Smooth muscle cell (in vitro differentiated cells): Measurements from ENCODE around the gene MARCHF3. TPM values are rescaled to one million over a fixed set of nuclear protein-coding genes. Genes with fewer than 3 reads are reported as not detected.

Experiments used
- DNase-seq: peaks from one replicate; lab custom pipeline; 2025; ENCODE audit not compliant: unreplicated experiment; lab: John Stamatoyannopoulos, UW
- H2AFZ ChIP-seq: fragments of 200-600 bp; sonication (generic); 2 replicates; pipeline ENCODE4 v1.6.0; 2016; ENCODE audit warnings: antibody characterized with exemption, low read depth, mild to moderate bottlenecking
- H3F3A ChIP-seq: fragments of 200-600 bp; sonication (generic); 2 replicates; pipeline ENCODE4 v1.6.0; 2017; ENCODE audit warnings: antibody characterized with exemption, low read depth
- H3K27ac ChIP-seq: fragments of 200-600 bp; sonication (generic); 2 replicates; pipeline ENCODE4 v1.5.1; 2016; ENCODE audit warnings: low read depth, mild to moderate bottlenecking
- H3K27me3 ChIP-seq: fragments of 200-600 bp; sonication (generic); 2 replicates; pipeline ENCODE4 v1.6.1; 2016; ENCODE audit warnings: low read depth, mild to moderate bottlenecking
- H3K36me3 ChIP-seq: fragments of 200-600 bp; sonication (generic); 2 replicates; pipeline ENCODE4 v1.5.1; 2016; ENCODE audit warnings: low read depth
- H3K4me1 ChIP-seq: fragments of 200-600 bp; sonication (generic); 2 replicates; pipeline ENCODE4 v1.5.1; 2016; ENCODE audit warnings: low read depth
- H3K4me2 ChIP-seq: fragments of 200-600 bp; sonication (generic); 2 replicates; pipeline ENCODE4 v1.6.0; 2016; ENCODE audit warnings: mild to moderate bottlenecking
- H3K4me3 ChIP-seq: fragments of 200-600 bp; sonication (generic); 2 replicates; pipeline ENCODE4 v1.5.1; 2016; ENCODE audit warnings: mild to moderate bottlenecking
- H3K79me2 ChIP-seq: fragments of 200-600 bp; sonication (generic); 2 replicates; pipeline ENCODE4 v1.6.0; 2016; ENCODE audit warnings: low read depth, mild to moderate bottlenecking
- H3K9ac ChIP-seq: fragments of 200-600 bp; sonication (generic); 2 replicates; pipeline ENCODE4 v1.6.0; 2016; ENCODE audit warnings: low read depth
- H3K9me3 ChIP-seq: fragments of 200-600 bp; sonication (generic); replicated peaks from 2 replicates; pipeline ENCODE4 v1.5.1; 2016; ENCODE audit warnings: low read depth
- H4K20me1 ChIP-seq: fragments of 200-600 bp; sonication (generic); 2 replicates; pipeline ENCODE4 v1.6.0; 2016; ENCODE audit warnings: low read depth
- WGBS: methylation state at CpG from one replicate; pipeline ENCODE4 v1.1.7; 2016; ENCODE audit warnings: low lambda C conversion rate; 5-methylcytosine and 5-hydroxymethylcytosine counted together
- polyA plus RNA-seq: library from polyadenylated mRNA; unstranded; fragments of >200 nt; fragmentation: Nextera tagmentation; extraction: Ambion mirVana; gene quantifications from 2 replicates; pipeline ENCODE4 v1.2.1, GENCODE V29; 2016
- total RNA-seq: library from RNA; depleted of rRNA; stranded (reverse); fragments of >200 nt; gene quantifications from 2 replicates; pipeline ENCODE4 v1.2.3, GENCODE V29; 2014
- TF ChIP-seq, protein P1 (sequence below): fragments of 200-600 bp; sonication (generic); IDR thresholded peaks from 2 replicates; pipeline ENCODE4 v1.5.1; 2017; ENCODE audit warnings: borderline replicate concordance, mild to moderate bottlenecking, antibody characterized with exemption; ENCODE audit not compliant: insufficient read depth, poor library complexity, severe bottlenecking

The MARCHF3 gene
- total and polyA plus RNA-seq, 2 experiments from 2014 or later, result 17.8 to 30.8 TPM

DNA sequence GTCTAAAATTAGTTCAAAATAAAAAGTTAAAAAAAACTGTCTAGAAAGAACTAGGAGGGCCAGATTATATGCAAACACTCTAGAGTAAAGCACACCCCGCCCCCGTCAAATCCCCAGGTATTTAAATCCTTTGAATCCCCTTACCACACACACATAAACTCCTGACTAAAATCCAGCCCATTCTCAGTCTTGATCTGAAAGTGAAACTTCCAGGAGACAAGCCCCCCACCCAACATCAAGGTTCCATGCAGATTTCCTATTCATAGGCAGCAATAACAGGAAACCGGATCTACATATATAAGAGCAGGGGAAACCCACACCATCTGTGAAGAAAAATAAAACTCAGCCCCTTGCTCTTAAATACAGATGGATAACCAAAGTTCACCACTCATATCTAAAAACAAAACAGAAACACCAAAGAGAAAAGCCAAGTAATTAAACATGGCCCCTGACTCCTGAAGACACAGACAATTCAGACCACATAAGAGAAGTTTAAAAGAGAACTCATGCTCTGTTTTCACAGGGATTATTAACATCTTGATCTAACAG is 42.3 kb downstream of the MARCHF3 start:
- DNase-seq, result no peak
- Histone ChIP-seq H3K9ac (no peak overlapping the region), H3K4me3 (no peak overlapping the region), H3K27ac (no peak overlapping the region), H3K27me3 (no peaks in the 10 kb centered on the region), H3K36me3 (no peaks in the 10 kb centered on the region), H3K79me2 (peaks cover 4% of the 10 kb centered on the region), H3K4me1 (peaks cover 10% of the 10 kb centered on the region), H4K20me1 (peaks cover 7% of the 10 kb centered on the region), H3K4me2 (no peak overlapping the region), H3F3A (no peaks in the 10 kb centered on the region), H3K9me3 (no peaks in the 10 kb centered on the region), H2AFZ (no peak overlapping the region)
- WGBS, result 90% methylated on average over 3 of the region's 3 CpGs
- TF ChIP-seq, protein P1, sequence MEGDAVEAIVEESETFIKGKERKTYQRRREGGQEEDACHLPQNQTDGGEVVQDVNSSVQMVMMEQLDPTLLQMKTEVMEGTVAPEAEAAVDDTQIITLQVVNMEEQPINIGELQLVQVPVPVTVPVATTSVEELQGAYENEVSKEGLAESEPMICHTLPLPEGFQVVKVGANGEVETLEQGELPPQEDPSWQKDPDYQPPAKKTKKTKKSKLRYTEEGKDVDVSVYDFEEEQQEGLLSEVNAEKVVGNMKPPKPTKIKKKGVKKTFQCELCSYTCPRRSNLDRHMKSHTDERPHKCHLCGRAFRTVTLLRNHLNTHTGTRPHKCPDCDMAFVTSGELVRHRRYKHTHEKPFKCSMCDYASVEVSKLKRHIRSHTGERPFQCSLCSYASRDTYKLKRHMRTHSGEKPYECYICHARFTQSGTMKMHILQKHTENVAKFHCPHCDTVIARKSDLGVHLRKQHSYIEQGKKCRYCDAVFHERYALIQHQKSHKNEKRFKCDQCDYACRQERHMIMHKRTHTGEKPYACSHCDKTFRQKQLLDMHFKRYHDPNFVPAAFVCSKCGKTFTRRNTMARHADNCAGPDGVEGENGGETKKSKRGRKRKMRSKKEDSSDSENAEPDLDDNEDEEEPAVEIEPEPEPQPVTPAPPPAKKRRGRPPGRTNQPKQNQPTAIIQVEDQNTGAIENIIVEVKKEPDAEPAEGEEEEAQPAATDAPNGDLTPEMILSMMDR, result no peak

GRCh38 chr5:126987271-126987899 is 43.0 kb downstream of the MARCHF3 start:
- H3K4me2 ChIP-seq, result no peak overlapping the region
- H3K27me3 ChIP-seq, result no peaks in the 10 kb centered on the region
- H3F3A ChIP-seq, result no peaks in the 10 kb centered on the region
- H3K9me3 ChIP-seq, result no peaks in the 10 kb centered on the region
- no peaks in the 10 kb centered on the region for H3K36me3 ChIP-seq
- no peak overlapping the region for H3K4me3 ChIP-seq
- H4K20me1 ChIP-seq, result peaks cover 7% of the 10 kb centered on the region
- no peak for DNase-seq
- peaks cover 10% of the 10 kb centered on the region for H3K4me1 ChIP-seq
- no peak overlapping the region for H3K27ac ChIP-seq
- H2AFZ ChIP-seq, result no peak overlapping the region
- peaks cover 4% of the 10 kb centered on the region for H3K79me2 ChIP-seq
- TF ChIP-seq, protein P1, result no peak
- no peak overlapping the region for H3K9ac ChIP-seq
- WGBS, result 90% methylated on average over 4 of the region's 4 CpGs

GRCh38 chr5:126984632-126985031 is 45.7 kb downstream of the MARCHF3 start:
- no peak overlapping the region for H2AFZ ChIP-seq
- peak overlapping the region; percentile 52 for H3K4me2 ChIP-seq
- WGBS, result 42% methylated on average over 2 of the region's 2 CpGs
- H3K79me2 ChIP-seq, result no peaks in the 10 kb centered on the region
- no peaks in the 10 kb centered on the region for H3K9me3 ChIP-seq
- peak overlapping the region; percentile 7 for H3K27ac ChIP-seq
- H3K4me3 ChIP-seq, result no peak overlapping the region
- H3K36me3 ChIP-seq, result no peaks in the 10 kb centered on the region
- peaks cover 7% of the 10 kb centered on the region for H4K20me1 ChIP-seq
- no peaks in the 10 kb centered on the region for H3K27me3 ChIP-seq
- H3K4me1 ChIP-seq, result peaks cover 10% of the 10 kb centered on the region
- TF ChIP-seq, protein P1, result no peak
- DNase-seq, result no peak
- no peak overlapping the region for H3K9ac ChIP-seq
- no peaks in the 10 kb centered on the region for H3F3A ChIP-seq

- H4K20me1 ChIP-seq, result peaks cover 7% of the 10 kb centered on the region
- H3K9me3 ChIP-seq, result no peaks in the 10 kb centered on the region
- DNase-seq, result no peak
- H3K27me3 ChIP-seq, result no peaks in the 10 kb centered on the region
- no peaks in the 10 kb centered on the region for H3K79me2 ChIP-seq
- H2AFZ ChIP-seq, result no peak overlapping the region
- H3F3A ChIP-seq, result no peaks in the 10 kb centered on the region
- no peak overlapping the region for H3K27ac ChIP-seq
- H3K4me3 ChIP-seq, result no peak overlapping the region
- H3K4me2 ChIP-seq, result no peak overlapping the region
- WGBS, result 94% methylated on average over 2 of the region's 2 CpGs
- H3K4me1 ChIP-seq, result peaks cover 10% of the 10 kb centered on the region
- H3K36me3 ChIP-seq, result no peaks in the 10 kb centered on the region
- TF ChIP-seq, protein P1, result no peak
- H3K9ac ChIP-seq, result no peak overlapping the region
Measured at GRCh38 chr5:126983874-126984266, 46.5 kb downstream of the MARCHF3 start.
